ENCODE data around the gene PEF1.

PEF1 gene

DNA sequence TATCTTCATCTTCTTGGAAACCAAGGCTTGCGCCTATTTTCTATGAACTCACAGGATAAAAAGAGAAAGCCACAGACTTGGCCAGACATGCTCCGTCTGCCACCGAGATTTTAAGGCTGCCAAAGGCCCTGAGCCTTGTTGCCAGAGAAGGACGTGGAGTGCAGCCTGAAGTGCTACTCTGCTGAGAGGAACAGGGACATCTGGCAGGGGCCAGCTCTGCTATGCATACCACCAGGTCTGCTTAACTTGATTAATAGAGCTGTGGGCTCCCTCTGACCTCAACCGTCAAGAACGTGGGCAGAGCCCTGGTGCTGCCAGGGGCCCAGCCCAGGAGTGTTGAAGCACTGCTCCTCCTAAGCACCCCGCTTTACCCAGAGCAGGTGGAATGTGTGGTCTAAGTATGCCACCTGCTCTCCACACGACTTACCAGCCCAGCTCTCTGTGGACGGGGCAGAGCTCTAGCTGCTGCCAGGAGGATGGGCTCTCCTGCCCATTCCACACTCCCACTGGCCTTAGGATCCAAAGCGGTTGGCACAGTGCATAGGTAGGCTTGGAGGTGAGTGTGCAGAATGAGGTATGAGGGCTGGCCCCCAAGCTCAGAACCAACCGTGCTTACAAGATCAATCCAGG lies 16.6 kb downstream of the PEF1 start:
- DNase-seq (ENCODE audit: low read depth in 3 of 3): no peak

DNA sequence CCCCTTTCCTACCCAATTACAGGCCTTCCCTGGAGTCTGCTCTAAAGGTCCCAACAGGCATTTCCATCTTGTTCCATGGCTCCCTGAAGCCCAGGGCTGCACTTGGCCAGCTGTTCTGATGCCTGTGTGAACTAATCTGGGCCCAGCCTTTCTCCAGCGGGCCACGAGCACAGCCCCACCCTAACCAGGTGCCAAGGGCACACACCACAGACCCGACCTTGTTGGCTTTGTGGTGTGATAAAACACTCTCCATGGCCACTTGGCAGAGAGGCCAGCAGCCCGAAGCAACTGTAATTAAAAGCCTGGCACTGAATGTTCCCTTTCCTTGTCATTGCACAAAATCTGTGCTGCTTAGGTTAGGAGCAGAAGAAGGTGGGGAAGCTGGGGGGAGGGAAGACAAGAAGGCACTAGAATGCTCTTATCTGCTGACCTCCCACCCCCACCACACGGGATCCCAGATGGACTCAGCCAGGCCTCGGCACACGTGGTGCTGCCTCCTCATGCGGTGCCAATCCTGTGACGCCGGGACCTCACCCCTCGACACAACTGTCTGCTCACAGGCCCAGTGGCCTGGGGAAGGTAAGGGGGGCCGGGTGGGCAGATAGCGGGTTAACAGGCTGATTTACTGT lies 17.3 kb downstream of the PEF1 start:
- no peak for DNase-seq (ENCODE audit: low read depth in 3 of 3)

DNA sequence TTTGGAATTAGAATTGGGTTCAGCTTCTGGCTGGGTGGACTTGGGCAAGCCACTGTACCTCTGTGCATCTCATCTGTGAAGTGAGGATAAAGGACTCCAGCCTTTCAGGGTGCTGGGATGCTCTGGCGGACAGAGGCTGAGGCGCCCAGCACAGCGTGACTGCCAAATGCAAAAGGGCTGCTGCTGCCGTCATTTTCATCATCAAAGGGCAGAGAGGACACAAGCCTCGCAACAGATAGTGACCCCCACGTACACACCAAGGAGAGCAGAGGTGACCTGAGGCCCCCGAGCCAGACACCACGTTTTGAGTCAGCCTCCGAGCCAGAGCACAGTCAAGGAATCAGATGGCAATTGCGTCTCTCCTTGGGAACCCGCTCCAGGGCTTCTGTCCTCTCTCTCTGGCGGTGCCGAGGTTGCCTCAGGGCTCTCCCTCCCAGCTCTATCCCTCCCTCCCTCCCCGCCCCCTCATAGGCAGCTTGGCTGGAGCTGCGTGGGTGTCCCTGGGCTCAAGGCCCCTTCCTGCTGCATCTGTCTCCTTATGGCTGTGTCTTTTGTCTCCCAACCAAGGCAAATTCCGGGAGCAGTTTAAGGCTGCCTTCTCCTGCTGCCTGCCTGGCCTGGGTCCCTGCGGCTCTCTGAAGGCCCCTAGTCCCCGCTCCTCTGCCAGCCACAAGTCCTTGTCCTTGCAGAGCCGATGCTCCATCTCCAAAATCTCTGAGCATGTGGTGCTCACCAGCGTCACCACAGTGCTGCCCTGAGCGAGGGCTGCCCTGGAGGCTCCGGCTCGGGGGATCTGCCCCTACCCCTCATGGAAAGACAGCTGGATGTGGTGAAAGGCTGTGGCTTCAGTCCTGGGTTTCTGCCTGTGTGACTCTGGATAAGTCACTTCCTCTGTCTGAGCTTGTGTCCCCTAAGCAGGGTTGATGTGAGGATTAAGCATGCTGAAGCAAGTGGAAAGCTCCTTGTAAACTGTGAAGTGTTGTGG lies 18.2 kb downstream of the PEF1 start:
- DNase-seq (ENCODE audit: low read depth in 3 of 3): no peak

DNA sequence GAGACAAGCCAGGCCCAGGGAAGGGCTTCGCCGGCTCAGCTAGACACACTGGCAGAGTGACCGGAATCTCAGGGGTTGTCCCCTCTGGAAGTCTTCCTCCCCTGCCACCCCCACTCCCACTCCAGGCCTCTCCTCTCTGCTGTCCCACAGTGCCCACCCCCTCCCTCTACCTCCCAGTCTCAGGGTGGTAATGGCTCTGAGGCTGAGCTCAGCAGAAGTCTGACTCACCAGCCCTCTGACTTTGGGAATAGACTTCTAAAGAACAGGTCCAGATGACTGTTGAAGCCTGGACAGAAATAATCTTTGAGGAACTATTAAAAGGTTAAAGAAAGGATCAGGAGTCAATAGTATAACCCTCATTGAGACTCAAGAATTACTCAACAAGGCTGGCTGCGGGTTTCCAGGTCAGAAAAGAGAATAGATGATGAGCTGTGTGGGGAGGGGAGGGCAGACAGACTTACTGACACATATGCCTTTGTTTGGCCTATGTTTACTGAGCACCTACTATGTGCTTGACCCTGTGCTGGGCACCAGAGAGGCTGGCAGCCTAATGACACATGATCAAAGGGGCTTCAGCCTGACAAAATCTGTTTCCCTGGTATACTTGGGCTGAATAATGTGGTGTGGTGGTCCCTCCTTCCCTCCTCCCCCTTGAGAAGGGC lies 19.0 kb downstream of the PEF1 start:
- no peak for DNase-seq (ENCODE audit: low read depth in 3 of 3)

DNA sequence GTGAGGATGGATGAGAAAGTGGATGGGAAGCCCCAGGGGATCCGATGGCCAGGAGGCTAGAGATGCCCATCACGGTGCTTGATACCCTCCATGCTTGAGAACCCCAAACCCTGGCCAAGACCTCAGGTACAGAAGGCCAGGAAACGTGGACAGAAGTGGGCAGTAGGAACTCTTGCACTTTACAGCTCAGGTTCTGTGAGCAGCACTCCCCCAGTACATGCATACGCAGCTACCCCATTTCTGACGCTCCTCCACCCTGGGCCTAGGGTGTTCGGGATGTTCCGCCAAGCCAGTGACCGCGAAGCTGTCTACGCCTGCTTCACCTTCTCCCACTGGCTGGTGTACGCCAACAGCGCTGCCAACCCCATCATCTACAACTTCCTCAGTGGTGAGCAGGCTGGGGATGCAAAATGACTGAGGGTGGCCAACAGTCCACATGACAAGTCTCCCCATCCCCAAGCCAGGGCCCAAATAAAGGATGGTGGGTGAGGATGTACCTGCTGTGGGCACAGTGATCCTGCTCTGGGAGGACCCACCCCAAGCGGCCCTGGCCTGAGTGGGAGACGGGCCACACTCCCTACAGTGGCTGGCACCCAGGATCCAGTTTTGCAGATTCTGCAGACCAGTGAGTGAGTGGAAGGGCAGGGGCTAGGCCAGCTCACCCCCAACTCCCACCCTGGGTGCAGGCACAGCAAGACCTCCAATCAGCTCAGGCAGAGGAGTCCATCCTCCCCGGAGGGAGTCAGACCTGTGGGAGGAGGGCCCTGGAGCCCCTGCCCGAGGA lies 19.8 kb downstream of the PEF1 start:
- no peak for DNase-seq (ENCODE audit: low read depth in 3 of 3)

DNA sequence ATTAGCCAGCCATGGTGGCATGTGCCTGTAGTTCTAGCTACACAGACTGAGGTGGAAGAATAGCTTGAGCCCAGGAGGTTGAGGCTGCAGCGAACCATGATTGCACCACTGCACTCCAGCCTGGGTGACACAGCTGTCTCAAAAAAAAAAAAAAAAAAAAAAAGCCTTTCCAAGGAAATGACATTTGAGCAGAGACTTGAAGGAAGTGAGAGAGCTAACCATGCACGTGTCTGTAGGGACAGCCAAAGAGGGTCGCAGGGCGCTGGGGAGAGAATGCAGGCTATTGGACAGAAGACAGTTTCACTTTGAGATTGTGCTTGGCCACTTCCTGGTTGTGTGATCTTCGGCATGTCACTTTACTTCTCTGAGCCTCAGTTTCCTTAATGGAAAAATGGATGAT lies 20.4 kb downstream of the PEF1 start:
- DNase-seq (ENCODE audit: low read depth in 3 of 3): no peak

DNA sequence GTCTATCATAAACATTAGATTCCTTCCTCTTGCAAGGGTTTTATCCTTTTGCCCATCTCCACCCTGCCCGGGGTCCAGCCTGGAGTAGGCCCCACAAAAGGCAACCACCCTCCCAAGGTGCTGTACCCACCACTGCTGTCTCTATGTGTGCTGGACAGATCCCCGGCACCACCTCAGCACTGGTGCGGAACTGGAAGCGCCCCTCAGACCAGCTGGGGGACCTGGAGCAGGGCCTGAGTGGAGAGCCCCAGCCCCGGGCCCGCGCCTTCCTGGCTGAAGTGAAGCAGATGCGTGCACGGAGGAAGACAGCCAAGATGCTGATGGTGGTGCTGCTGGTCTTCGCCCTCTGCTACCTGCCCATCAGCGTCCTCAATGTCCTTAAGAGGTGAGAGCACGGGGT lies 21.3 kb downstream of the PEF1 start:
- DNase-seq (ENCODE audit: low read depth in 3 of 3): no peak

DNA sequence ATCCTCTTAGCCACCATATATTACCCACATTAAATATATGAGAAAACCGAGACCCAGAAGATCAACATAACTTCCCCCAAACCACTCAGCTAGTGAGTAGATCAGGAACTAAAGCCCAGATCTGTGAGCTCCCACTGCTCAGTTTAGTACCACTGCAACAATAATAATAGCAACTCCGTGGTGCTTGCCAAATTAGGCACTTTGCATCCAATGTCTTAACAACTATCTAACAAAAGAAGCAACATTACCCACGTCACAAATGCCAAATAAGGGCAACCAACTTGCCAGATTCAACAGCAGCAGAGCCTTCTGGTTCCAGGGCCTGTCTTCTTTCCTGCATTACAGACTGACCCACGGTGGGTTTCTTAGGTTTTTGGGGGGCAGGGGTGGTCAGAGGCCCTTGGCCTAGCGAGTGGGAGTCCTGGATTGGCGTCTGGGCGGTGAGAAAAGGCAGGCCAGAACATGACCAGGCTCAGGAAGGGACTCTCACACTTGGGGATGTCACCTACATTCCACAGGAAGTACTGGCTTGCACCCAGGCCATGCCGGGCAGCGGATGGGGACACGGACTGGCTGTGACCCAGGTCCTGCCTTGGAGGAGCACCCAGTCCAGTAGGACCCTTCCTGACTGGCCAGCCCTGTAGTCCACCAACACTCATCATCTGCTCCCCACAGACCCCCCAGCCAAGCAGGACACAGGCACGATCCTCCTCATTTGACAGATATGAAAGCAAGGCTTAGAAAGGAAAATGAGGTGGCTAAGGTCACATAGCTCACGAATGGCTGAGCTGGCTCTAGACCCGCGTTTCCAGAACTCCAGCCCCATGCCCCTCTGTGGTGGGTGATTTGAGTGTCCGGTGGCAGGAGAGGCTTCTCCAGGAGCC lies 22.6 kb downstream of the PEF1 start:
- DNase-seq (ENCODE audit: low read depth in 3 of 3): no peak

DNA sequence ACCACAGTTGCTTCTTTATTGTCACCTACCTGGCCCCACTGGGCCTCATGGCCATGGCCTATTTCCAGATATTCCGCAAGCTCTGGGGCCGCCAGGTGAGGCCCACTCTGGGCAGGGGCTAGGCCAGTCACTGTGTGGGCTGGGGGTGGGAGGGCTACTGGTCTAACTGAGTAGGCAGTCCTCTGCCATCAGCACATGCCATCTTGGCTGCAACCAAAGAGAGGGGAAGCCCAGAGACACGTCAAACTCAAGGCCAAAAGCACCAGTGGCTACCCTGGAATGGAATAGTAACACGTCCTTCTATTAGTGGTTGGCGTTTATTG lies 23.2 kb downstream of the PEF1 start:
- no peak for DNase-seq (ENCODE audit: low read depth in 3 of 3)

DNA sequence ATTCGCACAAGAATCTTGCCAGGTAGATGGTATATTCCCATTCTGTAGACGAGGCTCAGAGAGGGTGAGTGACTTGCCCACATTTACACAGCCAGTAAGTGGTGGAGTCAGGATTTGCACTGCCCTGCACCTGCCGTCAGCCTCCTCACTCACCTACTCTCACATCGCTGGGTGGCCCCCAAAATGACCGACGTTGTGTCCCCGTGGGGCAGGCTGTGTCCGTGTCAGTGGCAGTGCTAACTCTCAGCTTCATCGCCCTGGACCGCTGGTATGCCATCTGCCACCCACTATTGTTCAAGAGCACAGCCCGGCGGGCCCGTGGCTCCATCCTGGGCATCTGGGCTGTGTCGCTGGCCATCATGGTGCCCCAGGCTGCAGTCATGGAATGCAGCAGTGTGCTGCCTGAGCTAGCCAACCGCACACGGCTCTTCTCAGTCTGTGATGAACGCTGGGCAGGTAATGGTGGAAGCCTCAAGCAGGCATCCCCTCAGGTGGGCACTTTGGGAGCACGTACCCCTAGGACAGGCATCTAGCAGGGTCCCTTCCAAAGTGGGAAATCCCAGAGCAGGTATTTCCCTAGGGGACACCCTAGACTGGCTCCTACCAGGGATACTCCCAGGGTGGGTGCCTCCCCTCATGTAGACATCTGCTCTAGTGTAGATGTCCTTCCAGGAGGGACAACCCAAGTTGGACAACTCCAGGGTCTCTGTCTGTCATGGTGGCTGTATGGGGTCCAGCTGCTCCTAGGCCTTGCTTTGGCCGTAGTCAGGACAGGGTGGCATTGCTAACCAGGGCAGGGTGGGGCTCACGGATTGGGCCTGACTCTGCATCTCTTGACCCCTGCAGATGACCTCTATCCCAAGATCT lies 23.8 kb downstream of the PEF1 start:
- no peak for DNase-seq (ENCODE audit: low read depth in 3 of 3)

DNA sequence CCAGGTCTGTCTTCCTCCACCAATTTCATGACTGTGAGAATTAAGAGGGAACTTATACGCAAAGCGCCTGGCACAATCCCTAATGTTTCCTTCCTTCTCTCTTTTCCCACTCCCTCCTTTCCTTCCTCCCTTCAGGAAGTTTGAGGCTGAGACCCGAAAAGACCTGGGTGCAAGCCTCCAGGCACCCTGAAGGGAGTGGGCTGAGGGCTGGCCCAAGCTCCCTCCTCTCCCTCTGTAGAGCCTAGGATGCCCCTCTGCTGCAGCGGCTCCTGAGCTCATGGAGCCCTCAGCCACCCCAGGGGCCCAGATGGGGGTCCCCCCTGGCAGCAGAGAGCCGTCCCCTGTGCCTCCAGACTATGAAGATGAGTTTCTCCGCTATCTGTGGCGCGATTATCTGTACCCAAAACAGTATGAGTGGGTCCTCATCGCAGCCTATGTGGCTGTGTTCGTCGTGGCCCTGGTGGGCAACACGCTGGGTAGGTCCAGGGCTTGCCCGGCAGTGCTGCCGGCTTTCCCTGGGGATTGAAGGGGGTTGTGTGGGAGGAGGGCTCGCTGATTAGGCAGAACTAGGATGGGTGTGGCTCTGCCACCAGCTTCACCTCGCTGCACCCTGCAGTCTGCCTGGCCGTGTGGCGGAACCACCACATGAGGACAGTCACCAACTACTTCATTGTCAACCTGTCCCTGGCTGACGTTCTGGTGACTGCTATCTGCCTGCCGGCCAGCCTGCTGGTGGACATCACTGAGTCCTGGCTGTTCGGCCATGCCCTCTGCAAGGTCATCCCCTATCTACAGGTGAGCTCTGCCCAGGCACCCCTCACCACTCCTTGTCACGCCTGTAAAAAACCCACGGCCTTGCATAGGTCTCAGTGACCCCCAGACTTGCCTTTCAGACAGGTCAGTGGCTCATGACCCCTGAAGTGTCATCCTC lies 25.5 kb downstream of the PEF1 start:
- DNase-seq (ENCODE audit: low read depth in 3 of 3): no peak

DNA sequence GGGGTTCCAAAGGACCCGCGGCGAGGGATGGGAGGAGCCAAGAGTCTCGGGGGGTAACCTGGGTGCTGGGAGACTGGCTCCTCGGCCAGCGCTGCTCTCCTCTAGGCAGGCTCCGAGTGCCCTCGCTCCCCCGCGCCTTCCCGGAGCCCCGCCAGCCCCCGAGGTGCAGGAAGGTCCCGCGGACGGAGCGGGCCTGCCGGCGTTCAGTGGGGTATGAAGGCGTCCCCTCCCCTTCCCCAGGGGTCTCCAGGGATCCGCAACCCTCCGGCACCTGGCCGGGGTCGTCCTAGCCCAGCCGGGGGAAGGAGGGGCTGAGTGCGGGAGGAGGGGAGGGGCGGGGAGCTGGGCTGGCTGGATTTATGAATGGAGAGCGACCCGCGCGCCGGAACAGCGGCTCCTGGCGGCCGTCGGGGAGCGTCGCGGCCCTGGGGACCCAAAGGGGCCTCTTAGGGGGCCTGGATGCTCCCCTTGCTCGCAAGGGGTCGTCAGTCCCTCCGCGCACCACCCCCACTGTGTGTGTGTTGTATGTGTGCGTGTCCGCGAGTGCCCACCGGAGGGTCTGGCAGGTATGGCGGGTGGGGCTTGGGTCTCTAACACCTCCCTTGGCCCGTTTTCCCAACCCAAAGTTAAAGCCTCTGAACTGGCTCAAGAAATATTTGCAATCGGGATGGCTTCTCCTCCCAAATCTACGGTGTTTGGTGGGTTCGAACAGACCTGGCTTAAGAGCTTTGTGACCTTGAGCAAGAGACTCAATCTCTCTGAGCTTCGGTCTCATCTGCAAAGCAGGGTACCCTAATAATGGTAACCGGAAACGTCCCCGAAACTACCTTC lies 26.5 kb downstream of the PEF1 start:
- peak in 1 of 3 donors; percentile 49 for DNase-seq (ENCODE audit: low read depth in 3 of 3)

DNA sequence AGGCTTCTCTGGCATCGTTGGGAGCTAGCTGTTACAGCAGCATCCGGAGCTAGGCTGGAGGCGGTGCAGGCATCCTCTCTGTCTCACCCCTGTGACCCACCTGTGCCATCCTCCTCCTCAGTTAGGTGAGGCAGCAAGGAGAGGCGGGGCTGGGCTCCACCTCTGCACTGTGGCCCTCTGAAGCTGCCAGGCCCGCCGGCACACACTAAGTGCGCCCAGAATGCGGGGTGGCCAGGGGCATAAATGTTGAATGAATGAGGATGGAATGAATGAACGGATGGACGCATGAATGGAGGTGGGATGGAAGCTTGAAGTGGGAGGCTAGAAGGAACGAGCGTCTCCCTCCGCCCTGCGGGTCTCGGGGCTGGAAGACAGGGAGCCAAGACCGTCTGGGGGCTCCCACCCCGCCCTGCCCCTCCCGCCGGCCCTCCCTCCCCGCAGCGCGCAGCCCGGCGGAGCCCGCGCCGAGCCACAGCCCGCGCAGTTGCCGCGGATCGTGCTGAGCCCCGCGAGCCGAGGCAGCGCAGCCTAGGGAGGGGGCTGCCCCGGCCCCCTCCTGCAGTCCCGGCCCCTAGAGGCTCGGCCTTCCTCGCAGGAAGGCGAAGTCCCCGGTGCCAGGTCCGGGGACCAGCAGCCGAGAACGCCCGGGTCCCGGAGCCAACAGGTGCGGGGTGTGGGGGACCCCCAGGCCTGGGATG lies 27.3 kb downstream of the PEF1 start, which contains the start of gene HCRTR1:
Gene HCRTR1 (plus strand): TSS at position 472 of the 698 bp plus-strand sequence. CDS start 1,504 bp downstream, outside the sequence.
- no peak for DNase-seq (ENCODE audit: low read depth in 3 of 3)

DNA sequence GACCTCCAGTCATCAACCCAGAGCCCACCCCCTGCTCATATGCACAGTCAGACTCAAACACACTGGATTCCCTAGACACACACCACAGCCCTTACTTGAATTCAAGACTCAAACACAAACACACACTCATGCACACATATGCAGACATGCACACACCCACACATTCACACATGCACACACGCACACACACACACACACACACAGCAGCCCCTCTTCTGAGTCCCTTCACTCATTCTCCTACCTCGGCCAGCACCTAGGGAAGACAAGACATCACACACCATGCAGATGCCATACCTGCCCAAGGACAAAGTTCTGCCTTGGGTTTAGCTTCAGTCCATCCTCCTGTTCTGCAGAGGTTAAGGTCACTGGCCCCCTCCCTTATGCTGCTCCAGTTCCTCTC lies 28.7 kb downstream of the PEF1 start:
- no peak for DNase-seq (ENCODE audit: low read depth in 3 of 3)

DNA sequence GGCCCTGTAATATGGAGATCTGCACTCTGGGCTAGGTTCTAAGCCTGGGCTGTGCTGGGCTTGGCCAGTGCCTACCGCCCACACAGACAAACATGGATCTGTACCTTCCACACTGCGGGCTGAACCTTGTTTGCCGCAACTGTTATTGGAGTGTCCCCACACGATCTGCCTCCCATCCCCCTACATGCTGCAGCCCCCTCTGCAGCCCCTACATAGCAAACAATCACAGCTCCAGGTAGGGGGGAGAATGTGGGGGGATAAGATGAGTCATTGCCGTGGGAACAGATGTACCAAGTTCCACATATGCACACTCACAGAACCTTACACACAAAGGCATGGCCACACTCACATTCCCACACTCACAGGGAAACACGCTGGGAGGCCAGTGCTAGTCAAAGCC lies 29.3 kb downstream of the PEF1 start:
- no peak for DNase-seq (ENCODE audit: low read depth in 3 of 3)

DNA sequence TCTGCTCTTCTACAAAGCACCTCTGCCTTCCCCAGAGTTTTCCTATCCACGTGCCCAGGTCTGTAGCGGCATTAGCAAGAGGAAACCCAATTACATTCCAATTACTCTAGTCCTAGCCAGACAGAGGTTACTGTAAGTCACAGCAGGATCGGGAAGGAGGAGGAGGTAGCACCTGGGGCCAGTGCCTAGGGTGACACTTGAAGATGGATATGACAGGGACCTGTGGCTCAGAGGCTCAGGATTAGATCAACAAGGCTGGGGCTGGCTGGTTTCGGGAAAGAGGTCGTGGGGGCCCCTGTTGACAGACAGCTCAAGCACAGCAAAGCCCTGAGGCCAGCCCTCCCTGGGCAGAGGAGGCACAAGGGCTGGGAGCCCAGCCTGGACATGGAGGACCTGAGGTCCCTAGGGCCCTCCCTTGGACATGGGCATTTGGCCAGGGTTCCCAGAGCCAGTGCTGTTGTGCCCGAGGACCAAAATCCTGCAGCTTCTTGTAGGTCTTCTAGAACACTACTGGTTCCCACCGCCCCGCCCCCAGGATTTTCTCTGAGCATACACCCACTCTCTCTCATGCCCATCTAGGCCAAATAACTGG lies 30.2 kb downstream of the PEF1 start:
- no peak for DNase-seq (ENCODE audit: low read depth in 3 of 3)
